H9 (cell line): ENCODE data around the gene AKAP12. TPM values are rescaled to one million over a fixed set of nuclear protein-coding genes. Genes with fewer than 3 reads are reported as not detected.

Experiments
- DNase-seq: peaks from one replicate; pipeline ENCODE4 v3.0.0-alpha.2; 2017
- H2AFZ ChIP-seq: one replicate; pipeline ENCODE4 v1.6.1; 2013; ENCODE audit warnings: mild to moderate bottlenecking, low read length, control low read depth, moderate library complexity
- H2AK5ac ChIP-seq: 2 replicates; pipeline ENCODE4 v1.6.1; 2013; ENCODE audit warnings: low read length, control low read depth, mixed read lengths; ENCODE audit not compliant: insufficient read length
- H2BK120ac ChIP-seq: one replicate; pipeline ENCODE4 v1.6.1; 2013; ENCODE audit warnings: low read depth, mild to moderate bottlenecking, low read length, control low read depth, inconsistent platforms; ENCODE audit not compliant: poor library complexity, severe bottlenecking
- H2BK12ac ChIP-seq: 2 replicates; pipeline ENCODE4 v1.6.1; 2013; ENCODE audit warnings: low read length, control low read depth, mixed read lengths, low read depth; ENCODE audit not compliant: insufficient read length
- H2BK15ac ChIP-seq: 2 replicates; pipeline ENCODE4 v1.6.1; 2013; ENCODE audit warnings: low read depth, low read length, control low read depth
- H2BK20ac ChIP-seq: one replicate; pipeline ENCODE4 v1.6.1; 2013; ENCODE audit warnings: low read depth, mild to moderate bottlenecking, low read length, control low read depth, inconsistent platforms; ENCODE audit not compliant: poor library complexity, severe bottlenecking
- H2BK5ac ChIP-seq: 2 replicates; pipeline ENCODE4 v1.6.1; 2013; ENCODE audit warnings: low read length, control low read depth, mixed read lengths; ENCODE audit not compliant: insufficient read length
- H3K14ac ChIP-seq: 2 replicates; pipeline ENCODE4 v1.6.1; 2013; ENCODE audit warnings: low read length, control low read depth; ENCODE audit not compliant: insufficient read depth
- H3K18ac ChIP-seq: 2 replicates; pipeline ENCODE4 v1.6.1; 2013; ENCODE audit warnings: low read depth, mild to moderate bottlenecking, mixed read lengths, low read length, control low read depth; ENCODE audit not compliant: insufficient read length
- H3K23ac ChIP-seq: 2 replicates; pipeline ENCODE4 v1.6.1; 2013; ENCODE audit warnings: low read length, control low read depth, mixed read lengths, low read depth; ENCODE audit not compliant: insufficient read length
- H3K23me2 ChIP-seq: 2 replicates; pipeline ENCODE4 v1.6.1; 2013; ENCODE audit warnings: low read depth, mild to moderate bottlenecking, mixed read lengths, low read length, control low read depth; ENCODE audit not compliant: insufficient read length, poor library complexity, severe bottlenecking
- H3K27ac ChIP-seq: 2 replicates; pipeline ENCODE4 v1.5.1; 2013; ENCODE audit warnings: low read length, control low read depth, mixed read lengths, low read depth; ENCODE audit not compliant: insufficient read length
- H3K27me3 ChIP-seq: 2 replicates; pipeline ENCODE4 v1.6.1; 2013; ENCODE audit warnings: low read length, control low read depth, inconsistent platforms; ENCODE audit not compliant: insufficient read depth
- H3K4ac ChIP-seq: 2 replicates; pipeline ENCODE4 v1.6.1; 2013; ENCODE audit warnings: low read depth, mild to moderate bottlenecking, control low read depth, inconsistent platforms, low read length, moderate library complexity
- H3K4me1 ChIP-seq: 2 replicates; pipeline ENCODE4 v1.6.1; 2013; ENCODE audit warnings: low read length, control low read depth, inconsistent platforms; ENCODE audit not compliant: insufficient read depth
- H3K4me2 ChIP-seq: 2 replicates; pipeline ENCODE4 v1.6.1; 2013; ENCODE audit warnings: low read length, control low read depth, mixed read lengths; ENCODE audit not compliant: insufficient read length, insufficient read depth
- H3K56ac ChIP-seq: 2 replicates; pipeline ENCODE4 v1.6.1; 2013; ENCODE audit warnings: low read depth, mild to moderate bottlenecking, mixed read lengths, low read length, control low read depth; ENCODE audit not compliant: insufficient read length
- H3K79me1 ChIP-seq: 2 replicates; pipeline ENCODE4 v1.6.1; 2013; ENCODE audit warnings: low read depth, mild to moderate bottlenecking, moderate library complexity, low read length, control low read depth, inconsistent platforms; ENCODE audit not compliant: insufficient read depth, poor library complexity, severe bottlenecking
- H3K79me2 ChIP-seq: 2 replicates; pipeline ENCODE4 v1.6.1; 2013; ENCODE audit warnings: low read length, control low read depth, inconsistent platforms; ENCODE audit not compliant: insufficient read depth
- H3K9ac ChIP-seq: 2 replicates; pipeline ENCODE4 v1.6.1; 2013; ENCODE audit warnings: low read length, control low read depth, mixed read lengths; ENCODE audit not compliant: insufficient read length; ENCODE audit errors: extremely low read depth
- H3K9me3 ChIP-seq: one replicate; pipeline ENCODE4 v1.6.1; 2013; ENCODE audit warnings: low read depth, low read length, inconsistent platforms; ENCODE audit not compliant: control insufficient read depth
- H3T11ph ChIP-seq: one replicate; pipeline ENCODE4 v1.6.1; 2013; ENCODE audit warnings: mild to moderate bottlenecking, low read length, control low read depth, inconsistent platforms
- H4K20me1 ChIP-seq: one replicate; pipeline ENCODE4 v1.6.1; 2013; ENCODE audit not compliant: control insufficient read depth, insufficient read length, insufficient read depth
- H4K5ac ChIP-seq: 2 replicates; pipeline ENCODE4 v1.6.1; 2013; ENCODE audit warnings: low read depth, mild to moderate bottlenecking, mixed read lengths, low read length, control low read depth; ENCODE audit not compliant: insufficient read length
- H4K8ac ChIP-seq: replicated peaks from 2 replicates; pipeline ENCODE4 v1.6.1; 2013; ENCODE audit warnings: low read length, control low read depth, mixed read lengths, low read depth; ENCODE audit not compliant: insufficient read length
- H4K91ac ChIP-seq: 2 replicates; pipeline ENCODE4 v1.6.1; 2013; ENCODE audit warnings: low read depth, mild to moderate bottlenecking, moderate library complexity, mixed read lengths, low read length, control low read depth; ENCODE audit not compliant: insufficient read length
- H3K27ac Mint-ChIP-seq, 3 experiments: 2 replicates in 2 of 3; 3 replicates in 1 of 3; pipeline ENCODE4 v1.8.0; 2020 to 2021; ENCODE audit warnings: mixed read lengths in 3 of 3, mild to moderate bottlenecking in 1 of 3, moderate library complexity in 1 of 3
- H3K27me3 Mint-ChIP-seq: 2 replicates; pipeline ENCODE4 v1.8.0; 2021; ENCODE audit warnings: low read depth, mild to moderate bottlenecking, moderate library complexity, mixed read lengths
- H3K36me3 Mint-ChIP-seq, 3 experiments: 2 replicates in 2 of 3; 3 replicates in 1 of 3; pipeline ENCODE4 v1.8.0; 2020 to 2021; ENCODE audit warnings: low read depth in 3 of 3, mixed read lengths in 3 of 3; ENCODE audit not compliant: insufficient read depth in 1 of 3
- H3K4me1 Mint-ChIP-seq, 2 experiments: 2 replicates each; pipeline ENCODE4 v1.8.0; 2020; ENCODE audit warnings: mixed read lengths in 2 of 2
- H3K4me3 Mint-ChIP-seq, 2 experiments: 2 replicates in 1 of 2; 3 replicates in 1 of 2; pipeline ENCODE4 v1.8.0; 2020 to 2021; ENCODE audit warnings: mild to moderate bottlenecking in 2 of 2, mixed read lengths in 2 of 2, moderate library complexity in 1 of 2
- H3K9me3 Mint-ChIP-seq, 2 experiments: 2 replicates in 1 of 2; 3 replicates in 1 of 2; pipeline ENCODE4 v1.8.0; 2020; ENCODE audit warnings: mild to moderate bottlenecking in 2 of 2, mixed read lengths in 2 of 2, moderate library complexity in 1 of 2
- CTCF ChIP-seq: fragments of 200-600 bp; sonication (generic); conservative IDR thresholded peaks from 3 replicates; pipeline ENCODE4 v1.8.0; 2021; ENCODE audit warnings: antibody characterized with exemption, mild to moderate bottlenecking
- total RNA-seq: library from RNA; stranded (reverse); gene quantifications from 2 replicates; pipeline ENCODE4 v1.2.1, GENCODE V29; 2021

Gene AKAP12
- total RNA-seq, 1 experiment from 2014 or later = 52.3 TPM

DNA sequence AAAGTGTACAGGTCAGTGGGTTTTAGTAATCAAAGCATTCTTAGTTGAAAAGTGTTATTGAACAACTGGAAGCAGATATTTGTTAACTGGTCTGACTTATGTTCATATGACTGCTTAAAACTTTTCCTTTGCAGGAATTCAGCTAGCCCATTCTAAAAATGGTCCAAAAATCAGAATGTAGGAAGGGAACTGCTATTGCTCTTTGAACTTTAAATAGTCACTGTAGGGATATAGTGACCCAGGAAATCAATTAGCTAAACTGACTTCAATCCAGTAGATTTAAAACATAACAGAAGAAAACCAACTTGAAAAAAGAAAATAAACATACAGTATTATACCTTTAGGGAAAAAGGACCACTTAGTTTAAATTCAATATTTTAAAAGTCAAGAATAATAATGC is 25.5 kb downstream of the AKAP12 start:
- H3K36me3 Mint-ChIP-seq = peaks cover 0 to 4% (median 0%) of the 10 kb centered on the region in 3 experiments; a peak in 4 of 7 replicates
- Histone ChIP-seq H3K18ac (no peak overlapping the region), H2BK20ac (no peak overlapping the region), H2BK15ac (no peak overlapping the region), H4K8ac (no peak overlapping the region), H3K9me3 (no peaks in the 10 kb centered on the region), H2BK5ac (no peak overlapping the region), H3K79me1 (no peaks in the 10 kb centered on the region), H3K23ac (no peak overlapping the region), H3T11ph (no peak overlapping the region), H3K27me3 (no peaks in the 10 kb centered on the region), H3K27ac (no peak overlapping the region), H4K91ac (no peak overlapping the region), H3K79me2 (no peaks in the 10 kb centered on the region; the same call in 1 of the 2 replicates), H3K56ac (no peak overlapping the region), H2AK5ac (no peak overlapping the region), H3K4me2 (no peak overlapping the region), H3K23me2 (no peaks in the 10 kb centered on the region), H3K4me1 (no peaks in the 10 kb centered on the region; the same call in 1 of the 2 replicates), H2BK120ac (no peak overlapping the region), H3K9ac (no peak overlapping the region), H4K5ac (no peak overlapping the region), H2AFZ (no peak overlapping the region), H3K4ac (no peak overlapping the region), H2BK12ac (no peak overlapping the region), H4K20me1 (no peaks in the 10 kb centered on the region), H3K14ac (no peak overlapping the region)
- no peaks in the 10 kb centered on the region for H3K27me3 Mint-ChIP-seq
- H3K4me1 Mint-ChIP-seq = peaks cover 4 to 6% of the 10 kb centered on the region in 2 experiments
- TF ChIP-seq CTCF = no peak
- H3K4me3 Mint-ChIP-seq = no peak overlapping the region
- no peaks in the 10 kb centered on the region for H3K9me3 Mint-ChIP-seq
- H3K27ac Mint-ChIP-seq = no peak overlapping the region
- DNase-seq = no peak
